H1 (cell line): ENCODE data around the gene TPD52L3. TPM values are rescaled to one million over a fixed set of nuclear protein-coding genes. Genes with fewer than 3 reads are reported as not detected.

Source experiments
- CTCF ChIA-PET: fragments of 300-600 bp; sonication (Branson Sonifier 250); formaldehyde crosslinking; loops from one replicate; lab custom pipeline; 2021; ENCODE audit not compliant: partially characterized antibody; lab: Charles Lee
- POLR2A ChIA-PET: fragments of 300-600 bp; sonication (Branson Sonifier 250); formaldehyde crosslinking; loops from one replicate; lab custom pipeline; 2021; ENCODE audit warnings: inconsistent platforms; ENCODE audit not compliant: partially characterized antibody; lab: Charles Lee
- DNase-seq, 2 experiments: peaks; one replicate each; pipeline versions ENCODE4 v3.0.0 to v3.0.0-alpha.2; 2010 to 2022; ENCODE audit warnings: low spot score in 2 of 2, low read depth in 1 of 2, mixed read lengths in 1 of 2
- FAIRE-seq: peaks from 2 replicates; lab custom pipeline; 2011; peaks lifted over from hg19 to GRCh38; lab: Jason Lieb, UNC
- H2AFZ ChIP-seq: 2 replicates; pipeline ENCODE4 v1.8.1; 2012; ENCODE audit warnings: low read length, inconsistent platforms
- H2AK5ac ChIP-seq: 2 replicates; pipeline ENCODE4 v1.6.1; 2013; ENCODE audit warnings: low read depth, low read length
- H2BK120ac ChIP-seq: replicated peaks from 2 replicates; pipeline ENCODE3; 2013; ENCODE audit warnings: low read depth, low read length, inconsistent platforms
- H2BK12ac ChIP-seq: 2 replicates; pipeline ENCODE4 v1.6.1; 2013; ENCODE audit warnings: low read depth, low read length
- H2BK15ac ChIP-seq: 2 replicates; pipeline ENCODE4 v1.6.1; 2013; ENCODE audit warnings: low read length
- H2BK20ac ChIP-seq: 2 replicates; pipeline ENCODE4 v1.6.1; 2013; ENCODE audit warnings: low read length
- H2BK5ac ChIP-seq: 2 replicates; pipeline ENCODE4 v1.6.1; 2013; ENCODE audit warnings: low read depth, low read length
- H3K14ac ChIP-seq: 2 replicates; pipeline ENCODE4 v1.6.1; 2013; ENCODE audit warnings: inconsistent platforms; ENCODE audit not compliant: insufficient read length
- H3K18ac ChIP-seq: 2 replicates; pipeline ENCODE4 v1.6.1; 2013; ENCODE audit warnings: low read length; ENCODE audit errors: extremely low read depth
- H3K23ac ChIP-seq: 2 replicates; pipeline ENCODE4 v1.6.1; 2013; ENCODE audit warnings: inconsistent platforms; ENCODE audit not compliant: insufficient read length
- H3K23me2 ChIP-seq: 2 replicates; pipeline ENCODE4 v1.6.1; 2013; ENCODE audit warnings: low read depth, low read length
- H3K27ac ChIP-seq: 2 replicates; pipeline ENCODE4 v1.6.1; 2011; ENCODE audit warnings: low read depth, low read length, inconsistent platforms
- H3K27me3 ChIP-seq, 4 experiments: replicated peaks in 1 of 4; 1 replicate in 1 of 4; 2 replicates in 3 of 4; pipeline versions ENCODE4 v1.6.1 to v1.8.1; 2011 to 2013; ENCODE audit warnings: low read length in 3 of 4, mild to moderate bottlenecking in 3 of 4, inconsistent platforms in 2 of 4, mixed read lengths in 2 of 4, moderate library complexity in 1 of 4; ENCODE audit not compliant: control insufficient read depth in 3 of 4, insufficient read depth in 3 of 4; ENCODE audit errors: extremely low read depth in 1 of 4
- H3K36me3 ChIP-seq, 4 experiments: 2 replicates each; pipeline versions ENCODE4 v1.6.1 to v1.8.1; 2011 to 2013; ENCODE audit warnings: mild to moderate bottlenecking in 4 of 4, low read length in 3 of 4, moderate library complexity in 2 of 4, control low read depth in 1 of 4, inconsistent platforms in 1 of 4; ENCODE audit not compliant: insufficient read depth in 4 of 4, control insufficient read depth in 2 of 4
- H3K4ac ChIP-seq: replicated peaks from 2 replicates; pipeline ENCODE3; 2013; ENCODE audit warnings: low read length, low read depth, mixed read lengths, inconsistent platforms; ENCODE audit not compliant: insufficient read length
- H3K4me1 ChIP-seq, 4 experiments: replicated peaks in 1 of 4; 1 replicate in 1 of 4; 2 replicates in 3 of 4; pipeline versions ENCODE4 v1.6.1 to v1.8.1; 2011 to 2013; ENCODE audit warnings: low read length in 3 of 4, inconsistent platforms in 2 of 4, mixed read lengths in 1 of 4; ENCODE audit not compliant: insufficient read depth in 4 of 4, control insufficient read depth in 3 of 4
- H3K4me2 ChIP-seq, 2 experiments: 2 replicates each; pipeline versions ENCODE4 v1.6.1 to v1.8.1; 2011 to 2013; ENCODE audit warnings: low read depth in 2 of 2, low read length in 2 of 2, control low read depth in 1 of 2, inconsistent platforms in 1 of 2, mild to moderate bottlenecking in 1 of 2; ENCODE audit not compliant: insufficient read depth in 1 of 2
- H3K4me3 ChIP-seq, 4 experiments: fragments of 200-600, 300-600 bp in 1 of 4; sonication (generic), shearing (Covaris generic), sonication (Bioruptor Twin) in 1 of 4; 2 replicates each; pipeline versions ENCODE4 v1.5.1 to v1.8.1; 2011 to 2016; ENCODE audit warnings: low read length in 4 of 4, low read depth in 3 of 4, control low read depth in 2 of 4, inconsistent platforms in 2 of 4, mild to moderate bottlenecking in 2 of 4, mixed read lengths in 1 of 4, moderate library complexity in 1 of 4; ENCODE audit not compliant: insufficient read depth in 2 of 4; ENCODE audit errors: extremely low read depth in 1 of 4
- H3K56ac ChIP-seq: replicated peaks from 2 replicates; pipeline ENCODE3; 2013; ENCODE audit warnings: low read depth, mild to moderate bottlenecking, mixed read lengths, low read length, inconsistent platforms; ENCODE audit not compliant: insufficient read length
- H3K79me1 ChIP-seq: 2 replicates; pipeline ENCODE4 v1.6.1; 2013; ENCODE audit warnings: low read depth, low read length, control low read depth
- H3K79me2 ChIP-seq, 2 experiments: 2 replicates each; pipeline versions ENCODE4 v1.6.1 to v1.8.1; 2012 to 2013; ENCODE audit warnings: low read length in 2 of 2, mild to moderate bottlenecking in 2 of 2, inconsistent platforms in 1 of 2; ENCODE audit not compliant: insufficient read depth in 2 of 2, control insufficient read depth in 1 of 2
- H3K9ac ChIP-seq, 4 experiments: replicated peaks in 1 of 4; 1 replicate in 1 of 4; 2 replicates in 3 of 4; pipeline versions ENCODE4 v1.6.1 to v1.8.1; 2011 to 2013; ENCODE audit warnings: low read depth in 3 of 4, low read length in 3 of 4, control low read depth in 2 of 4, mild to moderate bottlenecking in 2 of 4, moderate library complexity in 2 of 4, inconsistent platforms in 1 of 4; ENCODE audit errors: extremely low read depth in 1 of 4
- H3K9me3 ChIP-seq, 2 experiments: 2 replicates each; pipeline versions ENCODE4 v1.6.1 to v1.8.1; 2012 to 2013; ENCODE audit warnings: mild to moderate bottlenecking in 2 of 2, moderate library complexity in 2 of 2, control low read depth in 1 of 2, inconsistent platforms in 1 of 2, low read depth in 1 of 2, low read length in 1 of 2, mixed read lengths in 1 of 2; ENCODE audit not compliant: insufficient read depth in 2 of 2
- H4K20me1 ChIP-seq, 2 experiments: replicated peaks in 1 of 2; 2 replicates each; pipeline versions ENCODE3 to v1.8.1; 2011 to 2013; ENCODE audit warnings: inconsistent platforms in 2 of 2, low read length in 2 of 2, mild to moderate bottlenecking in 1 of 2; ENCODE audit not compliant: insufficient read depth in 2 of 2, control insufficient read depth in 1 of 2
- H4K5ac ChIP-seq: 2 replicates; pipeline ENCODE4 v1.6.1; 2013; ENCODE audit warnings: low read length, low read depth, mixed read lengths, inconsistent platforms; ENCODE audit not compliant: insufficient read length
- H4K8ac ChIP-seq: 2 replicates; pipeline ENCODE4 v1.8.0; 2013; ENCODE audit warnings: mild to moderate bottlenecking, moderate library complexity, low read length, inconsistent platforms; ENCODE audit not compliant: insufficient read depth; ENCODE audit errors: extremely low read depth
- H4K91ac ChIP-seq: replicated peaks from 2 replicates; pipeline ENCODE3; 2013; ENCODE audit warnings: low read length, mixed read lengths, inconsistent platforms; ENCODE audit not compliant: insufficient read length
- ASH2L ChIP-seq: fragments of 200-600, 300-600 bp; sonication (generic); IDR thresholded peaks from one replicate; pipeline ENCODE4 v1.7.1; 2017; ENCODE audit warnings: low read length
- CHD1 ChIP-seq: IDR thresholded peaks from 2 replicates; pipeline ENCODE4 v1.6.1; 2012; ENCODE audit warnings: low read depth, low read length, improper control_type of control experiment
- EZH2 ChIP-seq: fragments of 200-600 bp; sonication (generic); IDR thresholded peaks from 2 replicates; pipeline ENCODE4 v1.7.1; 2012; ENCODE audit warnings: low read depth, mild to moderate bottlenecking, moderate library complexity, low read length, inconsistent platforms; ENCODE audit not compliant: severe bottlenecking
- JUND ChIP-seq: IDR thresholded peaks from 2 replicates; pipeline ENCODE4 v1.6.1; 2011; ENCODE audit warnings: mild to moderate bottlenecking, improper control_type of control experiment, low read length
- KDM1A ChIP-seq: fragments of 200-600, 300-600 bp; sonication (generic); IDR thresholded peaks from 2 replicates; pipeline ENCODE4 v1.7.1; 2016; ENCODE audit warnings: mild to moderate bottlenecking, low read length, borderline replicate concordance
- KDM4A ChIP-seq: IDR thresholded peaks from one replicate; pipeline ENCODE4 v1.7.1; 2012; ENCODE audit warnings: low read depth, mild to moderate bottlenecking, moderate library complexity, low read length, inconsistent platforms; ENCODE audit not compliant: severe bottlenecking
- MAFK ChIP-seq: IDR thresholded peaks from 2 replicates; pipeline ENCODE4 v1.6.1; 2012; ENCODE audit warnings: low read depth, mild to moderate bottlenecking, improper control_type of control experiment, low read length
- POLR2A ChIP-seq, 2 experiments: IDR thresholded peaks; 1 replicate in 1 of 2; 2 replicates in 1 of 2; pipeline ENCODE4 v1.6.1; 2011; ENCODE audit warnings: low read depth in 2 of 2, low read length in 2 of 2, mild to moderate bottlenecking in 2 of 2; ENCODE audit errors: control extremely low read depth in 1 of 2
- POU5F1 ChIP-seq: IDR thresholded peaks from 2 replicates; pipeline ENCODE4 v1.6.1; 2011; ENCODE audit warnings: low read depth, mild to moderate bottlenecking, low read length, moderate library complexity
- RAD21 ChIP-seq, 2 experiments: IDR thresholded peaks in 1 of 2; conservative IDR thresholded peaks in 1 of 2; 2 replicates each; pipeline ENCODE4 v1.6.1; 2011; ENCODE audit warnings: low read depth in 2 of 2, low read length in 2 of 2, improper control_type of control experiment in 1 of 2, inconsistent platforms in 1 of 2, mild to moderate bottlenecking in 1 of 2, moderate library complexity in 1 of 2
- RNF2 ChIP-seq: fragments of 200-900, 300-1000 bp; sonication (generic); IDR thresholded peaks from 2 replicates; pipeline ENCODE4 v1.7.1; 2016; ENCODE audit warnings: borderline replicate concordance, low read depth, mild to moderate bottlenecking, antibody characterized with exemption, low read length; ENCODE audit not compliant: poor library complexity, severe bottlenecking; ENCODE audit errors: missing control alignments
- SRF ChIP-seq: IDR thresholded peaks from 2 replicates; pipeline ENCODE4 v1.6.1; 2011; ENCODE audit warnings: mild to moderate bottlenecking, low read depth, low read length, moderate library complexity
- USF2 ChIP-seq: IDR thresholded peaks from 2 replicates; pipeline ENCODE4 v1.6.1; 2011; ENCODE audit warnings: low read length, improper control_type of control experiment
- ZNF274 ChIP-seq: IDR thresholded peaks from 2 replicates; pipeline ENCODE4 v1.7.0; 2012; ENCODE audit warnings: low read length, borderline replicate concordance; ENCODE audit errors: extremely low read depth
- polyA plus RNA-seq, 7 experiments: library from polyadenylated mRNA; depleted of rRNA in 3 of 7; stranded (reverse) in 5 of 7; unstranded in 2 of 7; fragments of >200 nt in 5 of 7; fragments of 200-250 nt in 2 of 7; gene quantifications; 1 replicate in 5 of 7; 2 replicates in 1 of 7; 4 replicates in 1 of 7; pipeline versions ENCODE4 v1.2.1 to v1.2.3, GENCODE V29; 2011 to 2013; ENCODE audit warnings: missing spikeins in 2 of 7, mixed read lengths in 2 of 7
- total RNA-seq: library from RNA; stranded (reverse); fragmentation: NEBNext Ultra II Directional; extraction: Animal tissue kit (Norgen Biotek cat#: 25700); gene quantifications from 2 replicates; pipeline ENCODE4 v1.2.1, GENCODE V29; 2021

Gene TPD52L3
- total and polyA plus RNA-seq, 2 of the 8 experiments (the other 6 are each of a cell fraction or from before 2014, with no cell fraction given): not detected

GRCh38 chr9:6334305-6334704, 6.1 kb downstream of the TPD52L3 start:
- Histone ChIP-seq H3K27ac (no peak overlapping the region), H4K91ac (no peak overlapping the region), H4K20me1 (no peaks in the 10 kb centered on the region), H3K56ac (no peak overlapping the region), H3K36me3 (no peaks in the 10 kb centered on the region), H2BK12ac (no peak overlapping the region), H2BK120ac (no peak overlapping the region), H4K8ac (no peak overlapping the region), H3K79me1 (no peaks in the 10 kb centered on the region), H3K79me2 (no peaks in the 10 kb centered on the region), H4K5ac (no peak overlapping the region), H2BK20ac (no peak overlapping the region), H3K4me1 (no peaks in the 10 kb centered on the region), H3K4me2 (no peak overlapping the region), H3K4ac (no peak overlapping the region), H3K9ac (no peak overlapping the region), H3K27me3 (no peaks in the 10 kb centered on the region), H2BK15ac (no peak overlapping the region), H2AFZ (no peak overlapping the region), H3K14ac (no peak overlapping the region), H3K23me2 (no peaks in the 10 kb centered on the region), H3K23ac (no peak overlapping the region), H3K9me3 (peaks cover 12 to 13% of the 10 kb centered on the region in 2 experiments), H3K4me3 (no peak overlapping the region), H3K18ac (no peak overlapping the region), H2AK5ac (no peak overlapping the region), H2BK5ac (no peak overlapping the region)
- ChIA-PET POLR2A (no interaction called here), CTCF (no interaction called here)
- FAIRE-seq: no peak
- TF ChIP-seq JUND (no peak), RAD21 (IDR thresholded peaks at IDR 0.05 in 1 of 2, conservative IDR thresholded peaks at IDR 0.05 in 1 of 2; ENCODE audit: low read depth in 2 of 2, low read length in 2 of 2) (no peak), POU5F1 (no peak), RNF2 (no peak), KDM4A (no peak), POLR2A (IDR thresholded peaks at IDR 0.05; ENCODE audit: control extremely low read depth in 1 of 2, low read depth in 2 of 2, low read length in 2 of 2) (no peak), SRF (no peak), CHD1 (no peak), EZH2 (no peak), KDM1A (no peak), MAFK (no peak), USF2 (no peak), ZNF274 (no peak), ASH2L (no peak)
- DNase-seq: no peak
